PC-3 (cell line): ENCODE measurements around the gene SH3GL2. TPM values are rescaled to one million over a fixed set of nuclear protein-coding genes. Genes with fewer than 3 reads are reported as not detected.

Experiments used
- ATAC-seq: fragments of 200-7000 bp; cut with Tn5 transposase; 2 replicates; pipeline ENCODE4 v1.9.1; 2020; ENCODE audit warnings: mild to moderate bottlenecking, moderate library complexity
- BruUV-seq: library from RNA; stranded (reverse); fragments of 400-500 nt; replicated peaks from 2 replicates; lab custom pipeline; 2021; lab: Mats Ljungman, UMichigan
- CTCF ChIA-PET: fragments of 300-600 bp; sonication (Branson Sonifier 250); formaldehyde crosslinking; loops from one replicate; lab custom pipeline; 2022; ENCODE audit warnings: antibody characterized with exemption; lab: Charles Lee
- POLR2A ChIA-PET: fragments of 300-600 bp; sonication (Branson Sonifier 250); formaldehyde crosslinking; loops from one replicate; lab custom pipeline; 2022; ENCODE audit warnings: antibody characterized with exemption; ENCODE audit not compliant: unreplicated experiment; lab: Charles Lee
- DNase-seq: peaks from one replicate; pipeline ENCODE4 v3.0.0-alpha.2; 2015
- H2AFZ ChIP-seq: fragments of 300-600 bp; sonication (generic); 2 replicates; pipeline ENCODE4 v1.6.0; 2016; ENCODE audit warnings: antibody characterized with exemption, low read length
- H3F3A ChIP-seq: fragments of 300-600 bp; sonication (generic); one replicate; pipeline ENCODE4 v1.6.0; 2017; ENCODE audit warnings: antibody characterized with exemption, low read length, control low read depth, mild to moderate bottlenecking; ENCODE audit not compliant: unreplicated experiment
- H3K27ac ChIP-seq: fragments of 300-600 bp; sonication (generic); 2 replicates; pipeline ENCODE4 v1.5.1; 2016; ENCODE audit warnings: mild to moderate bottlenecking, low read length
- H3K27me3 ChIP-seq: fragments of 300-600 bp; sonication (generic); 2 replicates; pipeline ENCODE4 v1.6.1; 2016; ENCODE audit warnings: low read length, mixed read lengths
- H3K36me3 ChIP-seq: fragments of 300-600 bp; sonication (generic); 2 replicates; pipeline ENCODE4 v1.6.1; 2016; ENCODE audit warnings: low read depth, mixed run types, low read length, mixed read lengths
- H3K4me1 ChIP-seq: fragments of 300-600 bp; sonication (generic); 2 replicates; pipeline ENCODE4 v1.5.1; 2016; ENCODE audit warnings: low read length; ENCODE audit not compliant: insufficient read depth
- H3K4me2 ChIP-seq: fragments of 300-600 bp; sonication (generic); 2 replicates; pipeline ENCODE4 v1.6.0; 2016; ENCODE audit warnings: low read length
- H3K4me3 ChIP-seq: fragments of 300-600 bp; sonication (generic); 2 replicates; pipeline ENCODE4 v1.5.1; 2016; ENCODE audit warnings: mild to moderate bottlenecking, low read length, mixed read lengths
- H3K79me2 ChIP-seq: fragments of 300-600 bp; sonication (generic); 2 replicates; pipeline ENCODE4 v1.6.1; 2017; ENCODE audit warnings: low read length, mixed read lengths
- H3K9ac ChIP-seq: fragments of 300-600 bp; sonication (generic); 2 replicates; pipeline ENCODE4 v1.6.0; 2016; ENCODE audit warnings: mild to moderate bottlenecking, low read length
- H3K9me2 ChIP-seq: fragments of 300-600 bp; sonication (generic); replicated peaks from 2 replicates; pipeline ENCODE4 v1.6.1; 2016; ENCODE audit warnings: mixed run types, low read length, mixed read lengths
- H3K9me3 ChIP-seq: fragments of 300-600 bp; sonication (generic); 2 replicates; pipeline ENCODE4 v1.6.1; 2016; ENCODE audit warnings: low read length, mixed read lengths
- H4K20me1 ChIP-seq: fragments of 300-600 bp; sonication (generic); 2 replicates; pipeline ENCODE4 v1.6.1; 2016; ENCODE audit warnings: low read length, mixed read lengths
- CTCF ChIP-seq: fragments of 300-600 bp; sonication (generic); conservative IDR thresholded peaks from 2 replicates; pipeline ENCODE4 v1.5.1; 2017; ENCODE audit warnings: antibody characterized with exemption, low read depth, mild to moderate bottlenecking, low read length
- EZH2 ChIP-seq: fragments of 300-600 bp; sonication (generic); IDR thresholded peaks from one replicate; pipeline ENCODE4 v1.6.1; 2017; ENCODE audit warnings: antibody characterized with exemption, mild to moderate bottlenecking, low read length; ENCODE audit not compliant: unreplicated experiment
- EZH2phosphoT487 ChIP-seq: fragments of 300-600 bp; sonication (generic); IDR thresholded peaks from 2 replicates; pipeline ENCODE4 v1.6.1; 2018; ENCODE audit warnings: mild to moderate bottlenecking, antibody characterized with exemption, low read length, borderline replicate concordance
- intact Hi-C: fragments of 100-400 bp; cut with micrococcal nuclease; formaldehyde crosslinking; loops from 2 replicates; pipeline ENCODE4 v1.9.0; 2023
- total RNA-seq: library from RNA; depleted of rRNA; stranded (reverse); fragments of >200 nt; gene quantifications from 2 replicates; pipeline ENCODE4 v1.2.3, GENCODE V29; 2014

The SH3GL2 gene
- total RNA-seq, 1 experiment from 2014 or later, result 2.9 TPM

- H4K20me1 ChIP-seq, result no peaks in the 10 kb centered on the region
- no peak overlapping the region for H3K4me2 ChIP-seq
- CTCF ChIA-PET, result no interaction called here
- no peaks in the 10 kb centered on the region for H3K9me3 ChIP-seq
- H3K4me3 ChIP-seq, result no peak overlapping the region
- ATAC-seq (no peak), DNase-seq (no peak)
- H3K4me1 ChIP-seq, result peaks cover 20% of the 10 kb centered on the region
- TF ChIP-seq EZH2phosphoT487, result no peak
- no peak for TF ChIP-seq EZH2
- no peak for TF ChIP-seq CTCF
- no TSS peak for BruUV-seq
- intact Hi-C loops, result no loop called here
- H3K9me2 ChIP-seq, result no peaks in the 10 kb centered on the region
- H3K27me3 ChIP-seq, result no peaks in the 10 kb centered on the region
- no peaks in the 10 kb centered on the region for H3K36me3 ChIP-seq
- no peak overlapping the region for H2AFZ ChIP-seq
- H3K9ac ChIP-seq, result no peak overlapping the region
- no peak overlapping the region for H3K27ac ChIP-seq
- H3K79me2 ChIP-seq, result no peaks in the 10 kb centered on the region
- no peaks in the 10 kb centered on the region for H3F3A ChIP-seq
- POLR2A ChIA-PET, result no interaction called here
Measured at GRCh38 chr9:17622749-17623148, 43.9 kb downstream of the SH3GL2 start.

GRCh38 chr9:17623965-17624364 lies 45.1 kb downstream of the SH3GL2 start:
- Histone ChIP-seq H4K20me1 (no peaks in the 10 kb centered on the region), H3K27me3 (no peaks in the 10 kb centered on the region), H3K4me2 (no peak overlapping the region), H3K79me2 (no peaks in the 10 kb centered on the region), H3F3A (no peaks in the 10 kb centered on the region), H3K9me3 (no peaks in the 10 kb centered on the region), H3K4me1 (peaks cover 23% of the 10 kb centered on the region), H3K9ac (no peak overlapping the region), H3K9me2 (no peaks in the 10 kb centered on the region), H3K4me3 (no peak overlapping the region), H2AFZ (no peak overlapping the region), H3K36me3 (no peaks in the 10 kb centered on the region), H3K27ac (no peak overlapping the region)
- no peak for DNase-seq
- ChIA-PET POLR2A (no interaction called here), CTCF (no interaction called here)
- no TSS peak for BruUV-seq
- TF ChIP-seq CTCF (no peak), EZH2phosphoT487 (no peak), EZH2 (no peak)
- ATAC-seq, result no peak
- intact Hi-C loops, result no loop called here

- H3K9me2 ChIP-seq, result no peaks in the 10 kb centered on the region
- H4K20me1 ChIP-seq, result no peaks in the 10 kb centered on the region
- ChIA-PET POLR2A (no interaction called here), CTCF (no interaction called here)
- H3K4me3 ChIP-seq, result no peak overlapping the region
- H3K79me2 ChIP-seq, result no peaks in the 10 kb centered on the region
- no peak overlapping the region for H3K9ac ChIP-seq
- TF ChIP-seq EZH2, result no peak
- H3K4me2 ChIP-seq, result no peak overlapping the region
- no peaks in the 10 kb centered on the region for H3F3A ChIP-seq
- no peaks in the 10 kb centered on the region for H3K9me3 ChIP-seq
- no peaks in the 10 kb centered on the region for H3K27me3 ChIP-seq
- H3K27ac ChIP-seq, result no peak overlapping the region
- H3K4me1 ChIP-seq, result peaks cover 26% of the 10 kb centered on the region
- no TSS peak for BruUV-seq
- ATAC-seq (no peak), DNase-seq (no peak)
- intact Hi-C loops, result no loop called here
- no peaks in the 10 kb centered on the region for H3K36me3 ChIP-seq
- no peak overlapping the region for H2AFZ ChIP-seq
Measured at GRCh38 chr9:17624571-17624970, 45.7 kb downstream of the SH3GL2 start.
